ENCODE results near the gene BEX4.

DNA sequence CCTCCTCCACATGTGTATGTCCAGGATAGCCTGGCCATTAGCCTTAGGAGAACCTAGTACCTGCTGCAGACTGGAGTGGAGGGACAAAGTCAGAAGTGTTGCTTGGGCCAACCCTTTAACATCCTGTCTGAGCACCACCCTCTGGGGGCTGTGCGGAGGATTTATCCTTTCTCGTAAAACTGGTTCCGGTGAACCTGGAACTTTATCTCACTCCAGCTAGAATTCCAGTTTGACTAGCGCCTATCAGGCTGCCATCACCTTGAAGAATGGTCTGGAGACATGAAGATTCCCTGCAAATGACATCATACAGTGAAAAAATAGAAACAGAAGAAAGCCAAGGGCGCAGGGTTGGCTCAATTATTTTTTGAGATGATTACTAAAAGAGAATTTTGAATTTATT, 36.1 kb downstream of the BEX4 start:
- TF ChIP-seq LARP7 (IDR thresholded peaks at IDR 0.05) (no peak), NFYB (IDR thresholded peaks at IDR 0.05; ENCODE audit: insufficient read depth, low read depth, low read length) (no peak), POLR2A (IDR thresholded peaks at IDR 0.05; ENCODE audit: low read depth, low read length) (no peak), BACH1 (IDR thresholded peaks at IDR 0.05; ENCODE audit: borderline replicate concordance) (no peak), SREBF2 (IDR thresholded peaks at IDR 0.05; ENCODE audit: low read length) (no peak)
- TF ChIP-seq, protein P1, sequence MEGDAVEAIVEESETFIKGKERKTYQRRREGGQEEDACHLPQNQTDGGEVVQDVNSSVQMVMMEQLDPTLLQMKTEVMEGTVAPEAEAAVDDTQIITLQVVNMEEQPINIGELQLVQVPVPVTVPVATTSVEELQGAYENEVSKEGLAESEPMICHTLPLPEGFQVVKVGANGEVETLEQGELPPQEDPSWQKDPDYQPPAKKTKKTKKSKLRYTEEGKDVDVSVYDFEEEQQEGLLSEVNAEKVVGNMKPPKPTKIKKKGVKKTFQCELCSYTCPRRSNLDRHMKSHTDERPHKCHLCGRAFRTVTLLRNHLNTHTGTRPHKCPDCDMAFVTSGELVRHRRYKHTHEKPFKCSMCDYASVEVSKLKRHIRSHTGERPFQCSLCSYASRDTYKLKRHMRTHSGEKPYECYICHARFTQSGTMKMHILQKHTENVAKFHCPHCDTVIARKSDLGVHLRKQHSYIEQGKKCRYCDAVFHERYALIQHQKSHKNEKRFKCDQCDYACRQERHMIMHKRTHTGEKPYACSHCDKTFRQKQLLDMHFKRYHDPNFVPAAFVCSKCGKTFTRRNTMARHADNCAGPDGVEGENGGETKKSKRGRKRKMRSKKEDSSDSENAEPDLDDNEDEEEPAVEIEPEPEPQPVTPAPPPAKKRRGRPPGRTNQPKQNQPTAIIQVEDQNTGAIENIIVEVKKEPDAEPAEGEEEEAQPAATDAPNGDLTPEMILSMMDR (IDR thresholded peaks at IDR 0.05 in 2 of 3, conservative IDR thresholded peaks at IDR 0.05 in 1 of 3; ENCODE audit: control insufficient read depth in 2 of 3, extremely low read depth in 1 of 3, insufficient read depth in 1 of 3, low read depth in 3 of 3, low read length in 3 of 3): no peak
- TF ChIP-seq, protein P2, sequence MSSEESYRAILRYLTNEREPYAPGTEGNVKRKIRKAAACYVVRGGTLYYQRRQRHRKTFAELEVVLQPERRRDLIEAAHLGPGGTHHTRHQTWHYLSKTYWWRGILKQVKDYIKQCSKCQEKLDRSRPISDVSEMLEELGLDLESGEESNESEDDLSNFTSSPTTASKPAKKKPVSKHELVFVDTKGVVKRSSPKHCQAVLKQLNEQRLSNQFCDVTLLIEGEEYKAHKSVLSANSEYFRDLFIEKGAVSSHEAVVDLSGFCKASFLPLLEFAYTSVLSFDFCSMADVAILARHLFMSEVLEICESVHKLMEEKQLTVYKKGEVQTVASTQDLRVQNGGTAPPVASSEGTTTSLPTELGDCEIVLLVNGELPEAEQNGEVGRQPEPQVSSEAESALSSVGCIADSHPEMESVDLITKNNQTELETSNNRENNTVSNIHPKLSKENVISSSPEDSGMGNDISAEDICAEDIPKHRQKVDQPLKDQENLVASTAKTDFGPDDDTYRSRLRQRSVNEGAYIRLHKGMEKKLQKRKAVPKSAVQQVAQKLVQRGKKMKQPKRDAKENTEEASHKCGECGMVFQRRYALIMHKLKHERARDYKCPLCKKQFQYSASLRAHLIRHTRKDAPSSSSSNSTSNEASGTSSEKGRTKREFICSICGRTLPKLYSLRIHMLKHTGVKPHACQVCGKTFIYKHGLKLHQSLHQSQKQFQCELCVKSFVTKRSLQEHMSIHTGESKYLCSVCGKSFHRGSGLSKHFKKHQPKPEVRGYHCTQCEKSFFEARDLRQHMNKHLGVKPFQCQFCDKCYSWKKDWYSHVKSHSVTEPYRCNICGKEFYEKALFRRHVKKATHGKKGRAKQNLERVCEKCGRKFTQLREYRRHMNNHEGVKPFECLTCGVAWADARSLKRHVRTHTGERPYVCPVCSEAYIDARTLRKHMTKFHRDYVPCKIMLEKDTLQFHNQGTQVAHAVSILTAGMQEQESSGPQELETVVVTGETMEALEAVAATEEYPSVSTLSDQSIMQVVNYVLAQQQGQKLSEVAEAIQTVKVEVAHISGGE (CRISPR knock-in tag; IDR thresholded peaks at IDR 0.05): no peak
- TF ChIP-seq, protein P3, sequence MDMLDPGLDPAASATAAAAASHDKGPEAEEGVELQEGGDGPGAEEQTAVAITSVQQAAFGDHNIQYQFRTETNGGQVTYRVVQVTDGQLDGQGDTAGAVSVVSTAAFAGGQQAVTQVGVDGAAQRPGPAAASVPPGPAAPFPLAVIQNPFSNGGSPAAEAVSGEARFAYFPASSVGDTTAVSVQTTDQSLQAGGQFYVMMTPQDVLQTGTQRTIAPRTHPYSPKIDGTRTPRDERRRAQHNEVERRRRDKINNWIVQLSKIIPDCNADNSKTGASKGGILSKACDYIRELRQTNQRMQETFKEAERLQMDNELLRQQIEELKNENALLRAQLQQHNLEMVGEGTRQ (IDR thresholded peaks at IDR 0.05; ENCODE audit: borderline replicate concordance, low read depth, low read length): no peak
- TF ChIP-seq, protein P4, sequence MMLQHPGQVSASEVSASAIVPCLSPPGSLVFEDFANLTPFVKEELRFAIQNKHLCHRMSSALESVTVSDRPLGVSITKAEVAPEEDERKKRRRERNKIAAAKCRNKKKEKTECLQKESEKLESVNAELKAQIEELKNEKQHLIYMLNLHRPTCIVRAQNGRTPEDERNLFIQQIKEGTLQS (IDR thresholded peaks at IDR 0.05; ENCODE audit: borderline replicate concordance, extremely low read depth, low read depth, low read length): no peak
- TF ChIP-seq, protein P5, sequence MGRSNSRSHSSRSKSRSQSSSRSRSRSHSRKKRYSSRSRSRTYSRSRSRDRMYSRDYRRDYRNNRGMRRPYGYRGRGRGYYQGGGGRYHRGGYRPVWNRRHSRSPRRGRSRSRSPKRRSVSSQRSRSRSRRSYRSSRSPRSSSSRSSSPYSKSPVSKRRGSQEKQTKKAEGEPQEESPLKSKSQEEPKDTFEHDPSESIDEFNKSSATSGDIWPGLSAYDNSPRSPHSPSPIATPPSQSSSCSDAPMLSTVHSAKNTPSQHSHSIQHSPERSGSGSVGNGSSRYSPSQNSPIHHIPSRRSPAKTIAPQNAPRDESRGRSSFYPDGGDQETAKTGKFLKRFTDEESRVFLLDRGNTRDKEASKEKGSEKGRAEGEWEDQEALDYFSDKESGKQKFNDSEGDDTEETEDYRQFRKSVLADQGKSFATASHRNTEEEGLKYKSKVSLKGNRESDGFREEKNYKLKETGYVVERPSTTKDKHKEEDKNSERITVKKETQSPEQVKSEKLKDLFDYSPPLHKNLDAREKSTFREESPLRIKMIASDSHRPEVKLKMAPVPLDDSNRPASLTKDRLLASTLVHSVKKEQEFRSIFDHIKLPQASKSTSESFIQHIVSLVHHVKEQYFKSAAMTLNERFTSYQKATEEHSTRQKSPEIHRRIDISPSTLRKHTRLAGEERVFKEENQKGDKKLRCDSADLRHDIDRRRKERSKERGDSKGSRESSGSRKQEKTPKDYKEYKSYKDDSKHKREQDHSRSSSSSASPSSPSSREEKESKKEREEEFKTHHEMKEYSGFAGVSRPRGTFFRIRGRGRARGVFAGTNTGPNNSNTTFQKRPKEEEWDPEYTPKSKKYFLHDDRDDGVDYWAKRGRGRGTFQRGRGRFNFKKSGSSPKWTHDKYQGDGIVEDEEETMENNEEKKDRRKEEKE (IDR thresholded peaks at IDR 0.05): no peak

Measured in GM12878 (cell line).